RWPE1 (cell line): Measurements from ENCODE around the gene VTCN1.

ENCODE experiments used
- CTCF ChIA-PET: fragments of 350-600 bp; sonication (Branson Sonifier 250); formaldehyde crosslinking; extraction: SDS; loops from one replicate; lab custom pipeline; 2021; lab: Yijun Ruan, JAX
- POLR2A ChIA-PET: fragments of 400-600 bp; formaldehyde crosslinking; extraction: SDS; loops from one replicate; lab custom pipeline; 2020; ENCODE audit warnings: antibody characterized with exemption; ENCODE audit not compliant: low non-redundant PET; lab: Yijun Ruan, JAX
- DNase-seq: peaks from one replicate; pipeline ENCODE4 v3.0.0; 2012; ENCODE audit warnings: low spot score
- H3K27ac ChIP-seq: fragments of 450-650 bp; 2 replicates; pipeline ENCODE4 v1.5.1; 2017
- CTCF ChIP-seq: fragments of 450-650 bp; conservative IDR thresholded peaks from 2 replicates; pipeline ENCODE4 v1.5.1; 2017; ENCODE audit warnings: low read depth, mild to moderate bottlenecking

VTCN1 gene

GRCh38 chr1:117143871-117144270, 66.9 kb downstream of the VTCN1 start:
- H3K27ac ChIP-seq: no peak overlapping the region
- TF ChIP-seq CTCF: no peak
- CTCF ChIA-PET: interaction anchor here (1.8 kb wide), 1 partner anchor 141 kb away, joined by 4 read pairs; no protein-coding TSS in a partner anchor
- POLR2A ChIA-PET: no interaction called here
- DNase-seq: no peak

GRCh38 chr1:117143172-117143571, 67.6 kb downstream of the VTCN1 start:
- CTCF ChIA-PET: interaction anchor here (0.6 to 1.8 kb wide), 2 partner anchors 21 to 141 kb away, joined by 3 to 4 read pairs; no protein-coding TSS in a partner anchor
- H3K27ac ChIP-seq: no peak overlapping the region
- no peak for DNase-seq
- TF ChIP-seq CTCF: no peak
- POLR2A ChIA-PET: no interaction called here

GRCh38 chr1:117142200-117142599, 68.5 kb downstream of the VTCN1 start:
- TF ChIP-seq CTCF: no peak
- no peak for DNase-seq
- ChIA-PET CTCF (interaction anchor here (0.6 kb wide), 1 partner anchor 626 kb away, joined by 3 read pairs; no protein-coding TSS in a partner anchor), POLR2A (no interaction called here)
- no peak overlapping the region for H3K27ac ChIP-seq

DNA sequence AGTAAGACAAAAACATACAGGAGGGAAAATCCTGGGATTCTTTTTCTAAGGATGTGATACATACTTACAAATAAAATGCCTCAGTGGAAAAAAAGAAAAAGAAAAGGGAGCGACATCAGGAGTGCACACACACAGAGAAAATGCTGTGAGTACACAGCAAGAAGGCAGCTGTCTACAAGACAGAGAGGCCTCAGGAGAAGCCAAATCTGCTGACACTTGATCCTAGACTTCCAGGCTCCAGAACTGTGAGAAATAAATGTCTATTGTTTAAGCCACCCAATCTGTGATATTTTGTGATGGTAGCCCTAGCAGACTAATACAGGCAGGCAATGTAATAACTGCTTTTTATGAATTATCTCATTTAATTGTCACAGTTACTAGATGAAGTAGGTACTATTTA, 72.2 kb downstream of the VTCN1 start:
- ChIA-PET CTCF (no interaction called here), POLR2A (no interaction called here)
- no peak for TF ChIP-seq CTCF
- DNase-seq: no peak
- H3K27ac ChIP-seq: no peak overlapping the region

DNA sequence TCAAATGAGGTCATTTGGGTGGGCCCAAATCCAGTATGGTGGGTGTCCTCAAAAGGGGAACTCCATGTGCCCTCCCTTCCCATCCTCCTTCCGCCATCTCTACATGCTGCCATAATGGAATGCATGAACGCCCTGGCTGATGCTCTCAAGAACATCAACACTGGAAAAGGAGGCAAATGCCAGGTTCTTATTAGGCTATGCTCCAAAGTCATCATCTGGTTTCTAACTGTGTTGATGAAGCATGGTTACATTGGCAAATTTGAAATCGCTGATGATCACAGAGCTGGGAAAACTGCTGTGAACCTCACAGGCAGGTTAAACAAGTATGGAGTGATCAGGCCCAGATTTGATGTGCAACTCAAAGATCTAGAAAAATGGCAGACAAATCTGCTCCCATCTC, 72.6 kb downstream of the VTCN1 start:
- TF ChIP-seq CTCF: no peak
- POLR2A ChIA-PET: no interaction called here
- H3K27ac ChIP-seq: no peak overlapping the region
- no peak for DNase-seq
- CTCF ChIA-PET: interaction anchor here (1.6 kb wide), 1 partner anchor 10 kb away, joined by 5 read pairs; no protein-coding TSS in a partner anchor

DNA sequence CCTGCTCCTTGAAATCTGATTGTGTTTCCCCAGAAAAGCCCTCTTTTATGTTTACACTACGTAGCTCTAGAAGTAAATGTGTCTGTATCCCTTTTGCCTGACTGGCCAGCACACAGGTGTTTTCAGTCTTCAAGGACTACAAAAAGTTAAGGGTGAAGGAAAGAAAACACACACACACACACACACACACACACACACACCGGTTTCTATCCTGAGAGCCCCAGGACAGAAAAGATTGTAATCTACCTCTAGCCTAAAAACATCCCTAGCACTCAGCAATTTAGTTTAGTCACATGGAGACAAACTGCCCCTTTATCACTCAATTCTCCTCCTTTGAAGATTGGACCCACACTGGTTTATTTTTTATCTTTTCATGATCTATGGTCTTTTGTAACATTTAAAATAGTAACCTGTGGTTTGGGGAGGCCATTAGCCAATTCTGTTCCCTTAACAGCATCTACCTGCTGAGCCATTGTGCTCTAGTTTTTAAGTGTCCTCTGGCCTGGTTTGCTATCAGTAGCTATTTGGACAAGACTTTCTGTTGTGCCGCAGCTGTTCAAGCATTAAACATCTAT, 73.4 kb downstream of the VTCN1 start:
- POLR2A ChIA-PET: no interaction called here

More for the DNA sequence above, 73.4 kb downstream of the VTCN1 start:
- no peak for TF ChIP-seq CTCF
- H3K27ac ChIP-seq: no peak overlapping the region
- DNase-seq: no peak
- CTCF ChIA-PET: interaction anchor here (1.6 kb wide), 1 partner anchor 9 kb away, joined by 5 read pairs; no protein-coding TSS in a partner anchor
